Mucosa of rectum (tissue), 2 donors: ENCODE measurements around the gene NF1.
"Not testable (repeated sequence)": the region's sequence is repeated elsewhere in the genome, so short reads cannot be mapped to it uniquely, and the experiment has no call there.

Experiments
- H3K27ac ChIP-seq, 2 donors: one replicate each; pipeline ENCODE4 v1.7.0; 2013; ENCODE audit warnings: inconsistent platforms in 2 of 2, low read depth in 2 of 2, low read length in 2 of 2
- H3K27me3 ChIP-seq, 2 donors: one replicate each; pipeline ENCODE4 v1.7.0; 2013; ENCODE audit warnings: low read length in 2 of 2; ENCODE audit not compliant: control insufficient read depth in 2 of 2, insufficient read depth in 2 of 2
- H3K36me3 ChIP-seq, 2 donors: one replicate each; pipeline ENCODE4 v1.7.0; 2013; ENCODE audit warnings: low read length in 2 of 2; ENCODE audit not compliant: control insufficient read depth in 2 of 2, insufficient read depth in 2 of 2
- H3K4me1 ChIP-seq, 2 donors: one replicate each; pipeline ENCODE4 v1.7.0; 2013; ENCODE audit warnings: low read length in 2 of 2, mild to moderate bottlenecking in 1 of 2; ENCODE audit not compliant: control insufficient read depth in 2 of 2, insufficient read depth in 2 of 2
- H3K4me3 ChIP-seq, 2 donors: one replicate each; pipeline ENCODE4 v1.7.0; 2013; ENCODE audit warnings: low read length in 2 of 2
- H3K9ac ChIP-seq, 2 donors: one replicate each; pipeline ENCODE4 v1.7.0; 2013; ENCODE audit warnings: low read length in 2 of 2, low read depth in 1 of 2, mild to moderate bottlenecking in 1 of 2
- H3K9me3 ChIP-seq, 2 donors: one replicate each; pipeline ENCODE4 v1.7.0; 2013; ENCODE audit warnings: low read length in 2 of 2; ENCODE audit not compliant: control insufficient read depth in 2 of 2
- donor health status: healthy.
- donor health status: Normal muscosa, but diverticular disease.

NF1 gene

GRCh38 chr17:31101943-31102342, 7.2 kb downstream of the NF1 start:
- Histone ChIP-seq H3K4me1 (no peaks in the 10 kb centered on the region), H3K36me3 (peaks cover 0 to 1% of the 10 kb centered on the region in 2 donors), H3K27ac (no peak overlapping the region), H3K4me3 (no peak overlapping the region), H3K9me3 (no peaks in the 10 kb centered on the region), H3K9ac (no peak overlapping the region), H3K27me3 (no peaks in the 10 kb centered on the region)

GRCh38 chr17:31105991-31106390, 11.2 kb downstream of the NF1 start:
- H3K27ac ChIP-seq, result no peak overlapping the region
- no peak overlapping the region for H3K4me3 ChIP-seq
- peaks cover 0 to 4% of the 10 kb centered on the region in 2 donors for H3K36me3 ChIP-seq
- no peaks in the 10 kb centered on the region for H3K9me3 ChIP-seq
- H3K9ac ChIP-seq, result no peak overlapping the region
- no peaks in the 10 kb centered on the region for H3K4me1 ChIP-seq
- no peaks in the 10 kb centered on the region for H3K27me3 ChIP-seq

- Histone ChIP-seq H3K4me1 (no peaks in the 10 kb centered on the region), H3K9ac (no peak overlapping the region), H3K9me3 (no peaks in the 10 kb centered on the region), H3K36me3 (peaks cover 0 to 4% of the 10 kb centered on the region in 2 donors), H3K4me3 (no peak overlapping the region), H3K27me3 (no peaks in the 10 kb centered on the region), H3K27ac (no peak overlapping the region)
Measured at GRCh38 chr17:31111183-31111582, 16.4 kb downstream of the NF1 start.

- Histone ChIP-seq H3K9ac (no peak overlapping the region), H3K27ac (no peak overlapping the region), H3K27me3 (no peaks in the 10 kb centered on the region), H3K4me1 (no peaks in the 10 kb centered on the region), H3K4me3 (no peak overlapping the region), H3K9me3 (no peaks in the 10 kb centered on the region), H3K36me3 (peaks cover 0 to 1% of the 10 kb centered on the region in 2 donors)
Measured at GRCh38 chr17:31112001-31112661, 17.4 kb downstream of the NF1 start.

GRCh38 chr17:31113368-31113767, 18.6 kb downstream of the NF1 start:
- H3K9me3 ChIP-seq, H3K27me3 ChIP-seq, H3K36me3 ChIP-seq, H3K9ac ChIP-seq, H3K4me3 ChIP-seq, H3K27ac ChIP-seq, H3K4me1 ChIP-seq: not testable (repeated sequence)

GRCh38 chr17:31113939-31114338, 19.2 kb downstream of the NF1 start:
- Histone ChIP-seq H3K27ac (no peak overlapping the region), H3K27me3 (no peaks in the 10 kb centered on the region), H3K4me1 (no peaks in the 10 kb centered on the region), H3K9ac (no peak overlapping the region), H3K36me3 (no peaks in the 10 kb centered on the region), H3K4me3 (no peak overlapping the region), H3K9me3 (no peaks in the 10 kb centered on the region)

GRCh38 chr17:31114956-31115555, 20.3 kb downstream of the NF1 start:
- Histone ChIP-seq H3K4me1 (no peaks in the 10 kb centered on the region), H3K27me3 (no peaks in the 10 kb centered on the region), H3K36me3 (no peaks in the 10 kb centered on the region), H3K27ac (no peak overlapping the region), H3K4me3 (no peak overlapping the region), H3K9ac (no peak overlapping the region), H3K9me3 (no peaks in the 10 kb centered on the region)

GRCh38 chr17:31116167-31116566, 21.4 kb downstream of the NF1 start:
- no peak overlapping the region for H3K9ac ChIP-seq
- H3K4me3 ChIP-seq, result no peak overlapping the region
- no peaks in the 10 kb centered on the region for H3K4me1 ChIP-seq
- no peaks in the 10 kb centered on the region for H3K9me3 ChIP-seq
- H3K36me3 ChIP-seq, result no peaks in the 10 kb centered on the region
- no peak overlapping the region for H3K27ac ChIP-seq
- no peaks in the 10 kb centered on the region for H3K27me3 ChIP-seq

GRCh38 chr17:31122746-31123145, 28.0 kb downstream of the NF1 start:
- Histone ChIP-seq H3K27me3 (no peaks in the 10 kb centered on the region), H3K4me3 (no peak overlapping the region), H3K9ac (no peak overlapping the region), H3K4me1 (no peaks in the 10 kb centered on the region), H3K36me3 (no peaks in the 10 kb centered on the region), H3K27ac (no peak overlapping the region), H3K9me3 (no peaks in the 10 kb centered on the region)

- no peaks in the 10 kb centered on the region for H3K27me3 ChIP-seq
- no peak overlapping the region for H3K27ac ChIP-seq
- H3K4me1 ChIP-seq, result no peaks in the 10 kb centered on the region
- no peak overlapping the region for H3K4me3 ChIP-seq
- no peaks in the 10 kb centered on the region for H3K9me3 ChIP-seq
- no peak overlapping the region for H3K9ac ChIP-seq
- no peaks in the 10 kb centered on the region for H3K36me3 ChIP-seq
Measured at GRCh38 chr17:31126318-31126717, 31.5 kb downstream of the NF1 start.
